ENCODE data around the gene SIPA1L2.

DNA sequence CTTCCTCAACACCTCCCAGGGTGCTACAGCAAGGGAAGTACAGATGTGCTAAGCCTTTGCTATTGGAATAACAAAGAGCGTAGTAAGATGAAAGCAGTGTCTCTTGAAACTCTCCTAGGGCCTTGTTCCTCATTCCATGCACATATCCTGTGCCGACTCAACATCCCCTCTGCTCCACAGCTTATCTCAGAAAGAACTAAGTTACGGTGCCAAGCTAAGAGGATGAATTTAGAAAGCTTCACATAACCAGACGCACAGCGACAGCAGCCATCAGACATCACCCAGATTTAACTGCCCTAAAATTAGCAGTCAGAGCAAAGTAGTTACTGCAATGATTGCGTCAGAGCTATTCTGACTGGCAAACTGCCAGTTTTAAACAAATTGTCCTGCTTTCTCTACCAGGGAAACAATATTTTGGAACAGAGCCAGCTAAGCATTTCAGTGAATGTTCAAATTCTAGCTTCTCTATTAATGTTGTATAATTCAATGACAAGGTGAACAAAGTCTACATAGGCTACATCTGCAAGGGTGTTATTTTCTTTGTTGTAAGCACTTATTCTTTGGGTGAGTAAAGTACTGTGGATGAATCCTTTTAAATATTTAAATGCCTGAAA, 9.5 kb downstream of the SIPA1L2 start:
- TF ChIP-seq, protein P1, sequence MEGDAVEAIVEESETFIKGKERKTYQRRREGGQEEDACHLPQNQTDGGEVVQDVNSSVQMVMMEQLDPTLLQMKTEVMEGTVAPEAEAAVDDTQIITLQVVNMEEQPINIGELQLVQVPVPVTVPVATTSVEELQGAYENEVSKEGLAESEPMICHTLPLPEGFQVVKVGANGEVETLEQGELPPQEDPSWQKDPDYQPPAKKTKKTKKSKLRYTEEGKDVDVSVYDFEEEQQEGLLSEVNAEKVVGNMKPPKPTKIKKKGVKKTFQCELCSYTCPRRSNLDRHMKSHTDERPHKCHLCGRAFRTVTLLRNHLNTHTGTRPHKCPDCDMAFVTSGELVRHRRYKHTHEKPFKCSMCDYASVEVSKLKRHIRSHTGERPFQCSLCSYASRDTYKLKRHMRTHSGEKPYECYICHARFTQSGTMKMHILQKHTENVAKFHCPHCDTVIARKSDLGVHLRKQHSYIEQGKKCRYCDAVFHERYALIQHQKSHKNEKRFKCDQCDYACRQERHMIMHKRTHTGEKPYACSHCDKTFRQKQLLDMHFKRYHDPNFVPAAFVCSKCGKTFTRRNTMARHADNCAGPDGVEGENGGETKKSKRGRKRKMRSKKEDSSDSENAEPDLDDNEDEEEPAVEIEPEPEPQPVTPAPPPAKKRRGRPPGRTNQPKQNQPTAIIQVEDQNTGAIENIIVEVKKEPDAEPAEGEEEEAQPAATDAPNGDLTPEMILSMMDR (conservative IDR thresholded peaks at IDR 0.05 in 1 of 2, IDR thresholded peaks at IDR 0.05 in 1 of 2; ENCODE audit: low read depth in 1 of 2, low read length in 2 of 2), result no peak
- no peak for TF ChIP-seq EZH2 (IDR thresholded peaks at IDR 0.05; ENCODE audit: low read length, missing control alignments)
